Stimulated activated memory B cell treated with anti-CD40 and anti-IgM and Interleukin-4, amounts not matched to agents 10 μg/mL and 1 μg/mL and 100 μg/mL, for 72 hours (primary cell): ENCODE data around the gene MCUB.

Experiments used
- ATAC-seq: fragments of 150-1000 bp; cut with Tn5 transposase; 2 replicates; pipeline ENCODE4 v1.10.0; 2021
- H3K27ac Mint-ChIP-seq: one replicate; pipeline ENCODE4 v1.8.0; 2022; ENCODE audit warnings: mild to moderate bottlenecking, mixed read lengths
- H3K27me3 Mint-ChIP-seq: one replicate; pipeline ENCODE4 v1.8.0; 2022; ENCODE audit warnings: mixed read lengths
- H3K36me3 Mint-ChIP-seq: one replicate; pipeline ENCODE4 v1.8.0; 2022; ENCODE audit warnings: mixed read lengths
- H3K4me1 Mint-ChIP-seq: one replicate; pipeline ENCODE4 v1.8.0; 2022; ENCODE audit warnings: mixed read lengths
- H3K4me3 Mint-ChIP-seq: one replicate; pipeline ENCODE4 v1.8.0; 2022; ENCODE audit warnings: mild to moderate bottlenecking, moderate library complexity, mixed read lengths
- H3K9me3 Mint-ChIP-seq: one replicate; pipeline ENCODE4 v1.8.0; 2022; ENCODE audit warnings: mixed read lengths

The MCUB gene

GRCh38 chr4:109599046-109599652, 39.1 kb downstream of the MCUB start:
- Mint-ChIP-seq H3K27me3 (no peaks in the 10 kb centered on the region), H3K9me3 (peaks cover 3% of the 10 kb centered on the region), H3K27ac (no peak overlapping the region), H3K36me3 (peaks cover 25% of the 10 kb centered on the region), H3K4me1 (peaks cover 18% of the 10 kb centered on the region), H3K4me3 (no peak overlapping the region)
- no peak for ATAC-seq

GRCh38 chr4:109600431-109600830, 40.4 kb downstream of the MCUB start:
- Mint-ChIP-seq H3K9me3 (peaks cover 3% of the 10 kb centered on the region), H3K27ac (no peak overlapping the region), H3K4me1 (peaks cover 22% of the 10 kb centered on the region), H3K36me3 (peaks cover 38% of the 10 kb centered on the region), H3K4me3 (no peak overlapping the region), H3K27me3 (no peaks in the 10 kb centered on the region)
- no peak for ATAC-seq

- Mint-ChIP-seq H3K4me3 (no peak overlapping the region), H3K36me3 (peaks cover 47% of the 10 kb centered on the region), H3K27me3 (no peaks in the 10 kb centered on the region), H3K9me3 (peaks cover 5% of the 10 kb centered on the region), H3K27ac (no peak overlapping the region), H3K4me1 (peaks cover 31% of the 10 kb centered on the region)
- ATAC-seq = no peak
Measured at GRCh38 chr4:109601336-109601735, 41.3 kb downstream of the MCUB start.

- Mint-ChIP-seq H3K36me3 (peaks cover 68% of the 10 kb centered on the region), H3K27ac (no peak overlapping the region), H3K4me1 (peaks cover 43% of the 10 kb centered on the region), H3K9me3 (peaks cover 11% of the 10 kb centered on the region), H3K27me3 (no peaks in the 10 kb centered on the region), H3K4me3 (no peak overlapping the region)
- no peak for ATAC-seq
Measured at GRCh38 chr4:109607976-109608375, 47.9 kb downstream of the MCUB start.

GRCh38 chr4:109608879-109609278, 48.8 kb downstream of the MCUB start:
- Mint-ChIP-seq H3K27ac (no peak overlapping the region), H3K27me3 (no peaks in the 10 kb centered on the region), H3K36me3 (peaks cover 64% of the 10 kb centered on the region), H3K4me1 (peaks cover 52% of the 10 kb centered on the region), H3K4me3 (no peak overlapping the region), H3K9me3 (peaks cover 11% of the 10 kb centered on the region)
- no peak for ATAC-seq

- H3K4me3 Mint-ChIP-seq = no peak overlapping the region
- no peaks in the 10 kb centered on the region for H3K27me3 Mint-ChIP-seq
- ATAC-seq = no peak
- H3K9me3 Mint-ChIP-seq = peaks cover 11% of the 10 kb centered on the region
- H3K4me1 Mint-ChIP-seq = peaks cover 58% of the 10 kb centered on the region
- H3K27ac Mint-ChIP-seq = no peak overlapping the region
- H3K36me3 Mint-ChIP-seq = peaks cover 59% of the 10 kb centered on the region
Measured at GRCh38 chr4:109609431-109609830, 49.4 kb downstream of the MCUB start.

GRCh38 chr4:109610489-109610888, 50.4 kb downstream of the MCUB start:
- Mint-ChIP-seq H3K27me3 (no peaks in the 10 kb centered on the region), H3K9me3 (peaks cover 11% of the 10 kb centered on the region), H3K4me3 (no peak overlapping the region), H3K27ac (no peak overlapping the region), H3K4me1 (peaks cover 56% of the 10 kb centered on the region), H3K36me3 (peaks cover 48% of the 10 kb centered on the region)
- ATAC-seq = no peak

- H3K9me3 Mint-ChIP-seq = peaks cover 11% of the 10 kb centered on the region
- H3K27ac Mint-ChIP-seq = no peak overlapping the region
- no peak for ATAC-seq
- no peak overlapping the region for H3K4me3 Mint-ChIP-seq
- no peaks in the 10 kb centered on the region for H3K27me3 Mint-ChIP-seq
- H3K36me3 Mint-ChIP-seq = peaks cover 42% of the 10 kb centered on the region
- peaks cover 49% of the 10 kb centered on the region for H3K4me1 Mint-ChIP-seq
Measured at GRCh38 chr4:109611045-109611646, 51.1 kb downstream of the MCUB start.

GRCh38 chr4:109614015-109614414, 54.0 kb downstream of the MCUB start:
- H3K4me1 Mint-ChIP-seq = peaks cover 38% of the 10 kb centered on the region
- no peaks in the 10 kb centered on the region for H3K27me3 Mint-ChIP-seq
- no peak for ATAC-seq
- peaks cover 28% of the 10 kb centered on the region for H3K36me3 Mint-ChIP-seq
- no peak overlapping the region for H3K27ac Mint-ChIP-seq
- H3K9me3 Mint-ChIP-seq = no peaks in the 10 kb centered on the region
- H3K4me3 Mint-ChIP-seq = no peak overlapping the region

- Mint-ChIP-seq H3K4me1 (peaks cover 36% of the 10 kb centered on the region), H3K36me3 (peaks cover 25% of the 10 kb centered on the region)
Measured at GRCh38 chr4:109614466-109614865, 54.4 kb downstream of the MCUB start.

GRCh38 chr4:109615742-109616141, 55.7 kb downstream of the MCUB start:
- Mint-ChIP-seq H3K4me3 (no peak overlapping the region), H3K36me3 (peaks cover 17% of the 10 kb centered on the region), H3K4me1 (peaks cover 30% of the 10 kb centered on the region), H3K27ac (no peak overlapping the region), H3K9me3 (no peaks in the 10 kb centered on the region), H3K27me3 (no peaks in the 10 kb centered on the region)
- no peak for ATAC-seq

More at GRCh38 chr4:109614466-109614865, 54.4 kb downstream of the MCUB start:
- ATAC-seq = no peak
- H3K4me3 Mint-ChIP-seq = no peak overlapping the region
- no peaks in the 10 kb centered on the region for H3K9me3 Mint-ChIP-seq
- H3K27me3 Mint-ChIP-seq = no peaks in the 10 kb centered on the region
- no peak overlapping the region for H3K27ac Mint-ChIP-seq

GRCh38 chr4:109616243-109616642, 56.2 kb downstream of the MCUB start:
- peaks cover 17% of the 10 kb centered on the region for H3K36me3 Mint-ChIP-seq
- H3K27me3 Mint-ChIP-seq = no peaks in the 10 kb centered on the region
- H3K4me1 Mint-ChIP-seq = peaks cover 30% of the 10 kb centered on the region
- H3K4me3 Mint-ChIP-seq = no peak overlapping the region
- H3K27ac Mint-ChIP-seq = no peak overlapping the region
- no peaks in the 10 kb centered on the region for H3K9me3 Mint-ChIP-seq
- ATAC-seq = no peak

GRCh38 chr4:109622626-109623025, 62.6 kb downstream of the MCUB start:
- no peak for ATAC-seq
- Mint-ChIP-seq H3K36me3 (peaks cover 33% of the 10 kb centered on the region), H3K27ac (no peak overlapping the region), H3K4me1 (peaks cover 6% of the 10 kb centered on the region), H3K9me3 (no peaks in the 10 kb centered on the region), H3K27me3 (no peaks in the 10 kb centered on the region), H3K4me3 (no peak overlapping the region)

GRCh38 chr4:109624536-109624935, 64.5 kb downstream of the MCUB start:
- no peaks in the 10 kb centered on the region for H3K27me3 Mint-ChIP-seq
- H3K4me1 Mint-ChIP-seq = peaks cover 18% of the 10 kb centered on the region
- no peak for ATAC-seq
- no peaks in the 10 kb centered on the region for H3K9me3 Mint-ChIP-seq
- no peak overlapping the region for H3K27ac Mint-ChIP-seq
- H3K36me3 Mint-ChIP-seq = peaks cover 20% of the 10 kb centered on the region
- H3K4me3 Mint-ChIP-seq = no peak overlapping the region

- peaks cover 25% of the 10 kb centered on the region for H3K4me1 Mint-ChIP-seq
- no peaks in the 10 kb centered on the region for H3K9me3 Mint-ChIP-seq
- H3K36me3 Mint-ChIP-seq = peaks cover 16% of the 10 kb centered on the region
- no peak for ATAC-seq
- no peak overlapping the region for H3K4me3 Mint-ChIP-seq
- H3K27me3 Mint-ChIP-seq = no peaks in the 10 kb centered on the region
- H3K27ac Mint-ChIP-seq = no peak overlapping the region
Measured at GRCh38 chr4:109627361-109627760, 67.3 kb downstream of the MCUB start.

GRCh38 chr4:109629775-109630174, 69.7 kb downstream of the MCUB start:
- Mint-ChIP-seq H3K27me3 (no peaks in the 10 kb centered on the region), H3K4me1 (peaks cover 19% of the 10 kb centered on the region), H3K27ac (no peak overlapping the region), H3K36me3 (peaks cover 16% of the 10 kb centered on the region), H3K4me3 (no peak overlapping the region), H3K9me3 (no peaks in the 10 kb centered on the region)
- ATAC-seq = no peak
